B cell (primary cell): ENCODE results near the gene CERS2. TPM values are rescaled to one million over a fixed set of nuclear protein-coding genes. Genes with fewer than 3 reads are reported as not detected.

Source experiments
- ATAC-seq: fragments of 200-7000 bp; cut with Tn5 transposase; one replicate; pipeline ENCODE4 v1.10.0; 2021; ENCODE audit warnings: low read depth, mild to moderate bottlenecking, moderate number of reproducible peaks, moderate library complexity
- CTCF ChIA-PET: fragments of 350-600 bp; sonication (Branson Sonifier 250); formaldehyde crosslinking; loops from one replicate; lab custom pipeline; 2021; ENCODE audit warnings: antibody characterized with exemption, inconsistent platforms; lab: Charles Lee
- POLR2A ChIA-PET: fragments of 350-600 bp; sonication (Branson Sonifier 250); formaldehyde crosslinking; loops from one replicate; lab custom pipeline; 2021; ENCODE audit warnings: antibody characterized with exemption; lab: Charles Lee
- DNase-seq: peaks from one replicate; pipeline ENCODE4 v3.0.0; 2013
- H2AFZ ChIP-seq: 2 replicates; pipeline ENCODE4 v1.6.1; 2012; ENCODE audit warnings: mild to moderate bottlenecking, low read depth, low read length; ENCODE audit not compliant: insufficient read depth, poor library complexity, severe bottlenecking
- H3K27ac ChIP-seq, 2 donors: 1 replicate in 1 of 2; 2 replicates in 1 of 2; pipeline ENCODE4 v1.5.1; 2012 to 2013; ENCODE audit warnings: low read length in 2 of 2, mild to moderate bottlenecking in 2 of 2, moderate library complexity in 1 of 2
- H3K27me3 ChIP-seq, 4 experiments: fragments of 200-600 bp in 1 of 4; sonication (generic) in 1 of 4; replicated peaks in 1 of 4; 1 replicate in 2 of 4; 2 replicates in 2 of 4; pipeline versions ENCODE4 v1.6.1 to v1.7.0; 2013 to 2016; ENCODE audit warnings: low read length in 3 of 4, mild to moderate bottlenecking in 2 of 4, mixed read lengths in 1 of 4, moderate library complexity in 1 of 4; ENCODE audit not compliant: insufficient read depth in 4 of 4, control insufficient read depth in 3 of 4; ENCODE audit errors: control extremely low read depth in 1 of 4
- H3K36me3 ChIP-seq, 2 experiments: replicated peaks in 1 of 2; 1 replicate in 1 of 2; 2 replicates in 1 of 2; pipeline versions ENCODE4 v1.6.1 to v1.7.1; 2013; ENCODE audit warnings: low read length in 1 of 2; ENCODE audit not compliant: insufficient read depth in 2 of 2, control insufficient read depth in 1 of 2; ENCODE audit errors: control extremely low read depth in 1 of 2, extremely low read depth in 1 of 2
- H3K4me1 ChIP-seq, 2 donors: fragments of 200-600 bp in 1 of 2; sonication (generic) in 1 of 2; 1 replicate in 1 of 2; 2 replicates in 1 of 2; pipeline versions ENCODE4 v1.5.1 to v1.6.1; 2013 to 2017; ENCODE audit warnings: low read length in 2 of 2; ENCODE audit not compliant: control insufficient read depth in 2 of 2, insufficient read depth in 2 of 2
- H3K4me2 ChIP-seq: replicated peaks from 2 replicates; pipeline ENCODE3; 2012; ENCODE audit warnings: mild to moderate bottlenecking, low read depth, low read length; ENCODE audit not compliant: poor library complexity, severe bottlenecking
- H3K4me3 ChIP-seq, 5 experiments: fragments of 200-600 bp in 1 of 5; sonication (generic) in 1 of 5; 1 replicate in 3 of 5; 2 replicates in 2 of 5; pipeline versions ENCODE4 v1.5.1 to v1.7.0; 2011 to 2016; ENCODE audit warnings: low read length in 4 of 5, mild to moderate bottlenecking in 4 of 5, low read depth in 2 of 5, control low read depth in 1 of 5, moderate library complexity in 1 of 5; ENCODE audit not compliant: insufficient read depth in 1 of 5; ENCODE audit errors: control extremely low read depth in 1 of 5, extremely low read depth in 1 of 5
- H3K79me2 ChIP-seq: fragments of 200-600 bp; sonication (generic); one replicate; pipeline ENCODE4 v1.6.0; 2016; ENCODE audit warnings: low read length; ENCODE audit not compliant: control insufficient read depth, insufficient read depth
- H3K9ac ChIP-seq: fragments of 200-600 bp; sonication (generic); 2 replicates; pipeline ENCODE4 v1.6.1; 2017; ENCODE audit warnings: mild to moderate bottlenecking, low read length, moderate library complexity
- H3K9me3 ChIP-seq, 3 donors: one replicate each; pipeline versions ENCODE4 v1.6.1 to v1.7.1; 2013; ENCODE audit warnings: low read length in 2 of 3; ENCODE audit not compliant: control insufficient read depth in 2 of 3, insufficient read depth in 1 of 3; ENCODE audit errors: control extremely low read depth in 1 of 3
- H4K20me1 ChIP-seq: 2 replicates; pipeline ENCODE4 v1.6.0; 2012; ENCODE audit warnings: mild to moderate bottlenecking, low read length; ENCODE audit not compliant: insufficient read depth, control insufficient read depth, poor library complexity, severe bottlenecking
- H3K27ac Mint-ChIP-seq: one replicate; pipeline ENCODE4 v1.8.0; 2021; ENCODE audit warnings: mixed read lengths
- H3K27me3 Mint-ChIP-seq: one replicate; pipeline ENCODE4 v1.8.0; 2021; ENCODE audit warnings: mixed read lengths
- H3K4me1 Mint-ChIP-seq: one replicate; pipeline ENCODE4 v1.8.0; 2021; ENCODE audit warnings: mixed read lengths
- H3K4me3 Mint-ChIP-seq: one replicate; pipeline ENCODE4 v1.8.0; 2021; ENCODE audit warnings: mixed read lengths
- H3K9me3 Mint-ChIP-seq: one replicate; pipeline ENCODE4 v1.8.0; 2022; ENCODE audit warnings: mixed read lengths; ENCODE audit not compliant: insufficient read depth
- EZH2 ChIP-seq: IDR thresholded peaks from 2 replicates; pipeline ENCODE4 v1.6.1; 2012; ENCODE audit warnings: borderline replicate concordance, low read depth, mild to moderate bottlenecking, moderate library complexity, low read length; ENCODE audit not compliant: insufficient read depth, poor library complexity, severe bottlenecking
- WGBS: methylation state at CpG from one replicate; pipeline ENCODE4 v1.1.5; 2013; ENCODE audit warnings: missing lambda C conversion rate; ENCODE audit not compliant: insufficient coverage; 5-methylcytosine and 5-hydroxymethylcytosine counted together
- intact Hi-C: fragments of 100-400 bp; cut with micrococcal nuclease; formaldehyde crosslinking; loops from one replicate; pipeline ENCODE4 v1.10.0; 2022
- polyA plus RNA-seq: library from polyadenylated mRNA; depleted of rRNA; stranded (reverse); fragments of >200 nt; gene quantifications from 2 replicates; pipeline ENCODE4 v1.2.3, GENCODE V29; 2012
- total RNA-seq, 2 donors: library from RNA; stranded (reverse); fragments of 120-200 nt in 1 of 2; gene quantifications; 1 replicate in 1 of 2; 2 replicates in 1 of 2; pipeline versions ENCODE4 v1.2.3 to v1.2.4, GENCODE V29; 2013 to 2022
- TF ChIP-seq, protein P1 (sequence below): fragments of 200-600 bp; IDR thresholded peaks from one replicate; pipeline ENCODE4 v1.8.0; 2022; ENCODE audit warnings: antibody characterized with exemption, mild to moderate bottlenecking

Gene CERS2
- total and polyA plus RNA-seq, 2 donors (not counting 1 experiment from before 2014, with no cell fraction given): 68.4 to 130 TPM

DNA sequence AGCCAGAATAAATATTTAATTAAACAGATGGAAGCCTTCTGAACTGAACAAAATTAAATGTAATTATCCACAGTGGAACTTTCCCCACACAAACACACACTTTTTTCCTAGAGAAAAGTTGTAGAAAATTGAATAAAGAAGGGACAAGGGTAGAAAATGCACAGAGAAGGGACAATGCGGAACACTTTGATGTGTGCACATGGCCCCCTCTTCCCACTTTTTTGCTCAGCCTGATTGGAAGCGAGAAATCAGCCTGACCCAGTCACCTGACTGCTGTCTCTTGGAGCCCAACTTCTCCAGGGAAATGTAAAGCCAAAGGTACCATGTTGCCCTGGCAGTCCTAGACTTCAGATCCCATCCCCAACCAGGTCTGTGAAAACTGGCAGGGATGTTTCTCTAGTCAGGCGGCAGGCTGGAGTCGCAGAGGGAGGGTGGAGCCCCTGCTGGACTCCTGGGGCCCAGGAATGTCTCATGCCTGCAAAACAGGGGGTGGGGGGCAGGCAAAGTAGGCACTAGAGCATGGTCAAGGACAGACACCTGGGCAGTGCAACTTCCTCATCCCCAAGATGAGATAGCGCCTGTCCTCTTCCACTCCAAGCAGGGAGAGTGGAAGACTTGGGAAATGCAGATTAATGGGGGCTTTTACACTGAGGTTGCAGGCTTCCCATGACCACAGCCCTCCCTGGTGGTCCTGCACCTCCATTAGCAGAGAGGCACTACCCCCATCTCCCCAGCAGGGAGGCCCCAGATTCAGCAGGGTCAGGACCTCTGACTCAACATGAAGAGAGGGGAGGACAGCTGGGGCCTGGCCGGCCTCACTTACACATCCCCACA is 2.8 kb downstream of the CERS2 start:
- H3K4me2 ChIP-seq: peak overlapping the region; percentile 96
- no peaks in the 10 kb centered on the region for H3K27me3 ChIP-seq
- ATAC-seq: no peak
- peaks cover 0 to 21% of the 10 kb centered on the region in 2 experiments for H3K36me3 ChIP-seq
- WGBS: 97% methylated on average over 4 of the region's 6 CpGs
- no peaks in the 10 kb centered on the region for H3K9me3 Mint-ChIP-seq
- H3K4me1 Mint-ChIP-seq: peaks cover 44% of the 10 kb centered on the region
- peaks cover 30 to 45% of the 10 kb centered on the region in 2 donors for H3K4me1 ChIP-seq
- H3K27me3 Mint-ChIP-seq: no peaks in the 10 kb centered on the region
- peak overlapping the region; percentile 88 for H3K4me3 Mint-ChIP-seq
- ChIA-PET POLR2A (no interaction called here), CTCF (interaction anchor here (1.0 kb wide), 1 partner anchor 16 kb away, joined by 3 read pairs; no protein-coding TSS in a partner anchor)
- peaks cover 56% of the 10 kb centered on the region for H4K20me1 ChIP-seq
- TF ChIP-seq, protein P1, sequence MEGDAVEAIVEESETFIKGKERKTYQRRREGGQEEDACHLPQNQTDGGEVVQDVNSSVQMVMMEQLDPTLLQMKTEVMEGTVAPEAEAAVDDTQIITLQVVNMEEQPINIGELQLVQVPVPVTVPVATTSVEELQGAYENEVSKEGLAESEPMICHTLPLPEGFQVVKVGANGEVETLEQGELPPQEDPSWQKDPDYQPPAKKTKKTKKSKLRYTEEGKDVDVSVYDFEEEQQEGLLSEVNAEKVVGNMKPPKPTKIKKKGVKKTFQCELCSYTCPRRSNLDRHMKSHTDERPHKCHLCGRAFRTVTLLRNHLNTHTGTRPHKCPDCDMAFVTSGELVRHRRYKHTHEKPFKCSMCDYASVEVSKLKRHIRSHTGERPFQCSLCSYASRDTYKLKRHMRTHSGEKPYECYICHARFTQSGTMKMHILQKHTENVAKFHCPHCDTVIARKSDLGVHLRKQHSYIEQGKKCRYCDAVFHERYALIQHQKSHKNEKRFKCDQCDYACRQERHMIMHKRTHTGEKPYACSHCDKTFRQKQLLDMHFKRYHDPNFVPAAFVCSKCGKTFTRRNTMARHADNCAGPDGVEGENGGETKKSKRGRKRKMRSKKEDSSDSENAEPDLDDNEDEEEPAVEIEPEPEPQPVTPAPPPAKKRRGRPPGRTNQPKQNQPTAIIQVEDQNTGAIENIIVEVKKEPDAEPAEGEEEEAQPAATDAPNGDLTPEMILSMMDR: no peak
- no peak for TF ChIP-seq EZH2
- intact Hi-C loops: no loop called here
- H2AFZ ChIP-seq: no peak overlapping the region
- no peak overlapping the region for H3K4me3 ChIP-seq
- DNase-seq: no peak
- no peaks in the 10 kb centered on the region for H3K9me3 ChIP-seq
- peaks cover 59% of the 10 kb centered on the region for H3K79me2 ChIP-seq
- peak overlapping the region; percentile 88 for H3K27ac Mint-ChIP-seq
- no peak overlapping the region for H3K9ac ChIP-seq
- H3K27ac ChIP-seq: peak overlapping the region in 1 of 2 donors; percentile 82
